ENCODE results near the gene FOXF1.

The FOXF1 gene

GRCh38 chr16:86505185-86505898 lies 5.0 kb upstream of the FOXF1 start:
- no peak for DNase-seq (ENCODE audit: low read depth)

- DNase-seq (ENCODE audit: low read depth), result no peak
Observed at GRCh38 chr16:86505899-86506864, 4.1 kb upstream of the FOXF1 start.

DNA sequence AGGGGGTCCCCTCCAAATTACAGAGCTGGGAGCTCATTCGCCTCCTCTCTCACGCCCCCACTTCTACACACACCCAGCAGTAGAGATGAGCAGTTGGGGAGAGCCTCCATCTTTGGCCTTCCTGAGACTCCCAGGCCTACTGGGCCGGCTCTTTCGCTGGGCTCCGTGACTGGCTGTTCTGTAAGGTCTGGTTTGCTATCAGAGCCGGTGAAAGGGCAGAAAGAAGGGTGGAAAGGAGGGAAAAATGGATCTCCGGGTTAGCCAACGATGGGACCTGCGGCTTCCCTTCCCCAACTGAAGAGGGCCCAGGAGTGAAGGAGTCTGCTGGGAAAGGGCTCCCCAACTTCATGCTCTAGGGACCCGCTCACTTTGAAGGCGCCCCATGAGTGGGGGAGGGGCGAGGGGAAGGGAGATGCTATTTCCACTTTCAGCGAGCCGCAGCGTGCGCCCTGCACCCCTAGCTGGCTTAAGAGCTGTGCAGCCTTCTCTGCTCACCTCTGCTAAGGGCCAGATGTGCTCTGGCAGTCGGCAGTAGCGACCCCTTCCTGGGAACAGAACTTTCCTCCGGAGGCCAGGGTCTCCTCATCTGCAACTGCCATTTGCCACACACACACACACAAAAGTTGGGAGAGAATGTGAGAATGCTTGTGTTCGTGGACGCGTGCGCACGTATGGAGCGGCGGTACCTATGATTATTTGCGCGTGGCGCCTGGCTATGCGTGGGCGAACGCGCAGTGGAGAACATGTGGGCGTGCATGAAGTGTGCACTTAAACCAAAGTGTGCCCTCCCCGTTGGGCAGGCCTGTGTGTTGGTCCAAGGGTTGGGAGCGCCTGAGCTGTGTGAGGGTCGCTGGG lies 2.9 kb upstream of the FOXF1 start:
- no peak for DNase-seq (ENCODE audit: low read depth)

DNA sequence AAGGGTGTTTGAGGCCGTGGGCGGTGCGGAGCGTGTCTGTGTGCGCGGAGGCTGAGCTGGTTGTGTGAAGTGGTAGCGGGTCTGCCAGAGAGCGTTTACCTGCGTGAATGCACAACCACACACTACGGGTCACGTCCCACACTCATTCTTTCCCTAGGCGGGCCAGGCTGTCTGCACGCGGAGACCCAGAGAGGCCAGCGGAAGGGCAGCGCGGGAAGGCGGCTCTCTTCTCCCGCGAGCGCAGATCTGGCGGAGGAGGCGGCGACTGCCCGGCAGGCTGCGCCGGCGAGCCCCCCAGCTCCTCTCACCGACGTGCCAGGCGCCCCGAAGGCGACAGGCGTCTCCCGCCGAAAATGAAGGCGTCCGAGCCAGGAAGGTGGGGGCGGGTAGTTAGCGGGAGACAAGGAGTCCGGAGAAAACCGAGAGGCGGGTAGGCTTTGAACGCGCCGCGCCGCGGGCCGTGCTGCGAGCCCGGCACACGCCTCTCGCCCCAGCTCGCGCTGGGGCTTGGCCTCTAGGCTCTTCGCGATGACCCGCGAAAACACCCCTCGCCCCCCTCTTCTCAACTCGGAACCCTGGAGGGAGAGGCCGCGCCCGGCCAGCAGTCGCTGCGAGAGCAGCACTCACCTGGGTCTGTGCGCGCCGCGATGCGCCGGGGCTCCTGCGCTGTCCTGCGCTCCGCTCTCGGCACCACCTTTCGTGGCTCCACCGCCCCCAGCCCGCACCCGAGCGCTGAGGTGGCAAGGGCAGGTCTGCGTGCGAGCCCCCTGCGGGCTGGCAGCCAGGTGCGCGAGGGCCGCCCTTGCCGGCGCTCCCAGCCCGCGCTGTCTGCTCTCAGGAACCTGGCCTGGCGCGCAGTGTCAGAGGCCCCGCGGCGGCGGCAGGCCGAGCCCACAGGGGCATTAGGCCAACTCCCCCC lies 2.0 kb upstream of the FOXF1 start:
- DNase-seq (ENCODE audit: low read depth), result peak; percentile 38

- DNase-seq (ENCODE audit: low read depth), result peak; percentile 90
Observed at GRCh38 chr16:86508947-86509758, 1.2 kb upstream of the FOXF1 start.

DNA sequence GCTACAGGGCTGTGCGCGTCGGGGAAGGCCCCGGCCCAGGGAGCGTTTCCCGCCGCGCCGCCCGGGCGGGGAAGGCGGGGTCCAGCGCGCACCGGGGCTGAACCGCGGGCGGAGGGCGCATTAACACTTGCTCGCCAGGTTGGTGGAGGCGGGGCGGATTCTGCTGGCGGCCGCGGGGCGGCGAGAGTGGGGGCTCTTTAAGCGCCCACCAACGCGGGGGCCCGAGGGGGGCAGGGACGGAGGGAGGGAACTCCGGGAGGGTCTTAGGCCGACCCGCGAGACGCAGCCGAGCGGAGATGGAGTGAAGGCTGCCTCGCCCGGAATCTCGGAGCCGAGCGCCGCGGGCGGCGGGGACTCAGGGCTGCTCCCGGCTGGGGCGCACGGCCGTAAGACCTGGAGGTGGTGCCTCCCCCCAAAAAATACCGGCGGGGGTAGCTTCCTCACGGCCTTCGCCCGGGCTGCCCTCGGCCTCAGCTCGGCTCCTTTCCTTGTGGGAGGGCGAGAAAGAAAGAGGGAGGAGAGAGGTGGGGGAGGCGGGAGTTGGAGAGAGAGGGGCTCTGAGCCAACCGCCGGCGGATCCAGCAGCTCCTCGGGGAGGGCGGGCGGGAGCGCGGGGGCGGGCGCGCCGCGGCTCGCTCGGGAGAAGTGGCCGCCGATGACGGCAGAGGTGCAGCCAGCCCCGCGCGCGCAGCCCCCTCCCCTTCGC lies 415 bp upstream of the FOXF1 start:
- DNase-seq (ENCODE audit: low read depth), result peak; percentile 97

DNA sequence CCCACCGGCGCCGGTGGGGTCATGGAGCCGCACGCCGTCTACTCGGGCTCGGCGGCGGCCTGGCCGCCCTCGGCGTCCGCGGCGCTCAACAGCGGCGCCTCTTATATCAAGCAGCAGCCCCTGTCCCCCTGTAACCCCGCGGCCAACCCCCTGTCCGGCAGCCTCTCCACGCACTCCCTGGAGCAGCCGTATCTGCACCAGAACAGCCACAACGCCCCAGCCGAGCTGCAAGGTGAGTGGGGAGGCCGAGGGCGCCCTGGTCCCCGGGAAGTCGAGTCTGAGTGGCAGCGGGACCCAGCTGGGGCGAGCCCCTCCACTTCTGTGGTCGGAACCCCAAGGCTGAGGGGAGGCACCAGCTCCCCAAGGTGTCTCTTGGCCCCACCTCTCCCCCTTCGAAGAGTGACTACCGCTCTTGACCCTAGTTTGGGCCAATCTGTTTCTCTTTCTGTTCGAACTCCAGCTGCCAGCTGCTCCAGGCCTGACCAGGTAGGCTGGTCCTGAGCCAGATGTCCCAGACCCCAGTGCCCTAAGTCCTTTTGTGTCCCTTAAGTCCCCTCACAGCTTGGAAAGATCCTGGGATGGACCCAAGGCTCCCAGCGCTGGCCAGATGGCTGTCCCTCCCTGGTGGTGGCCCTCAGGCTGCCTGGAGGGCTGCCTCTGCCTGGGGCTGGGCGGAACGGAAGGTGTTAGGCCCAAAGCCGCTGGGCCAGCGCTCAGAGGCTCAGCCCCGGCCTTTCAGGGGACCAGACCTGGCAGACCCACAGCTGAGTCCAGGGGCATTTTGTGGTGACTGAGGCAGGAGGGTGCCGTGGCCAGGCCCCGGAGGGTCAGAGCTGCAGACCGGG lies 1.2 kb downstream of the FOXF1 start:
- DNase-seq (ENCODE audit: low read depth), result no peak

GRCh38 chr16:86512301-86512859 lies 2.1 kb downstream of the FOXF1 start:
- peak; percentile 36 for DNase-seq (ENCODE audit: low read depth)

DNA sequence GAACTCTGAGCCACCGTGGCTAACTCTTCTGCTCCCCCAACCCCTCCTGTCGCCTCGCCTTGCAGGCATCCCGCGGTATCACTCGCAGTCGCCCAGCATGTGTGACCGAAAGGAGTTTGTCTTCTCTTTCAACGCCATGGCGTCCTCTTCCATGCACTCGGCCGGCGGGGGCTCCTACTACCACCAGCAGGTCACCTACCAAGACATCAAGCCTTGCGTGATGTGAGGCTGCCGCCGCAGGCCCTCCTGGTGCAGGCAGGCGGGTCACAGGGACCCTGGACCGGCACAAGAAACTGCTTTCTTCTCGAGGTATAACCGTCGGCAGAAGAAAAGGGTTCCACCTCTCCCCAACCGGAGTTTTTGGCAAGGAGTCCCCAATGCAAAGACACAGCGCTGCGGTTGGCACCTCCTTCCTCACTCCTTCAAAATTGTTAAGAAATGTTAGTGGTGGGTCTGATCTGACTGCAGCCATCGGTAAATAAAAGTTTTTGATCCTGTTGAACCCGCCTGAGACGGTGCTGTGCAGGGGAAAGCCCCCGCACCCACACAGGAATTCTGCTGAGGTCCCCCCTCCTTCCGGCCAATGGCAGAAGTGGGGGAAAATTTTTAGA lies 2.6 kb downstream of the FOXF1 start:
- DNase-seq (ENCODE audit: low read depth), result no peak

DNA sequence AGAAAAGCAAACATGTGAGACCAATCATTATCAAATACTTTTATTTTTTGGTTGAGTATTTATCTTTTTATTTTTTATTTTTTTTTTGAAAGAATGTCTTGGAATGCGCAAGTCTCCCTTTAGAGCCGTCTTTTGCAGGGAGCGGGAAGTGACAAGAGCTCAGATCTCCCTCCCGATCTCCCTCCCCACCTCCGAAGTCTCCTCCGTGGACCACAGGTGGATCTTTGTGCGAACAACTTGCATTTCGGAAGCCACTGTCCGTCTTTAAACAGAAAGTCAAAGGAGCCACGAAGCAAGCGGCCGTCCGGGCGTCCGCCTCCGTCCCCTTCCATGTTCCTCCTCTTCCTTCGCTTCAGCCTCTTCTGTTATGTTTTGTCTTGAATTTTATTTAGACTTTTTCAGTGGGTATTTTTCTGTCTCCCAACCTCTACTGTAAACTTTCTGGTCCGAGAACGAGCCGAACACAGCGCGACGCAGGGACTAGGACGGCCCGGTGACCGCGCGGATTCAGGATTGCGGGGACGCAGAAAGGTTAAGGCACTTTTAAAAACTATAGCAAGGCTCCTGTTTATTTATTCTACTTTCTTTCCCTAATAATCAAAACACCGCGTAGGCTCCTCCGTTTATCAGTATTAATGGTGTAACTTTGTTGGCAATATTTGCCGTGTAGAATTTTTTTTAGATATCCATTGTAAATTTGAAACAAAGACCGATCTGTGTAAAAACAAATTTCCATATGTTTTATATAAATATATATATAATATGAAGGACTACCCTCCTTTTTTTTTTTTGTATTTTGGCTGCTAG lies 3.3 kb downstream of the FOXF1 start:
- no peak for DNase-seq (ENCODE audit: low read depth)

DNA sequence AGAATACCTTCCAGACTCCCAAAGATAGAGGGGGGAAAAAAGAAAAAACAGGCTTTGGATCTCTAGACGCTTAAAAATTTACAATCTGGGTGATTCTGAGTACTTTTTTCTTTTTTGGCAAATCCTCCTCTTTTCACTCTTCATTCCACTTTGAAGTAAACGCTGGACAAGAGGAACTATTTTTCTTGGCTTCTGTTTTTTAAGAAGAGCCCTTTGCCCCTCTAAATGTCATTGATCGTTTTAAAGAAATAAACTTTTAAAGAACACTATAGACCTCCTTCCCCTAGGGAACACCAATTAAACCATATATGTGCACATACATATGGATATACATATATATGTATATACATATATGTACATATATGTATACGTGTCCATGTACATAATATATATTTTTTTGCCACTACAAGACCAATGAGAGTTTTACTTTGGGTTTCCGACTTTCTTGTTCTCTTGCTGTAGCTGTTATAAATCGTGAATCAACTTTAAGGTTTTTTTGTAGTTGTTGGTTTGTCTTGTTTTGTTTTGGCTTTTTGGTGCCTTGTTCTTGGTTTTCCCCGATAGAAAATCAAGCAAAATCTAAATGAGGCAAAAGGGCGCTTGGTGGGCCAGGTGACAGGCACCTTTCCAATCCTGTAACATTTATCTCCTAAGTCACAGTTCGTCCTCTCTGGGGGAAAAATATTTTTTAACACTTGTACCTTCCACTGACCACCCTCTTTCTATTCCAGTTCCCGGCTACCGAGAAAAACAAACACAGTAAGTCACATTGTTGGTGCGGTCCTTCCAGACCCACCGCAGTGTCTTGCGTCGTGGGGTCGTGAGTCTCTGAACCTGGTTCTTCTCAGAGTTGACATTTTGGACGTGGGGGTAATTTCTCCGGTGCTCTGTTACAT lies 4.4 kb downstream of the FOXF1 start:
- DNase-seq (ENCODE audit: low read depth), result no peak

- peak; percentile 22 for DNase-seq (ENCODE audit: low read depth)
Observed at GRCh38 chr16:86515413-86515776, 5.1 kb downstream of the FOXF1 start.

DNA sequence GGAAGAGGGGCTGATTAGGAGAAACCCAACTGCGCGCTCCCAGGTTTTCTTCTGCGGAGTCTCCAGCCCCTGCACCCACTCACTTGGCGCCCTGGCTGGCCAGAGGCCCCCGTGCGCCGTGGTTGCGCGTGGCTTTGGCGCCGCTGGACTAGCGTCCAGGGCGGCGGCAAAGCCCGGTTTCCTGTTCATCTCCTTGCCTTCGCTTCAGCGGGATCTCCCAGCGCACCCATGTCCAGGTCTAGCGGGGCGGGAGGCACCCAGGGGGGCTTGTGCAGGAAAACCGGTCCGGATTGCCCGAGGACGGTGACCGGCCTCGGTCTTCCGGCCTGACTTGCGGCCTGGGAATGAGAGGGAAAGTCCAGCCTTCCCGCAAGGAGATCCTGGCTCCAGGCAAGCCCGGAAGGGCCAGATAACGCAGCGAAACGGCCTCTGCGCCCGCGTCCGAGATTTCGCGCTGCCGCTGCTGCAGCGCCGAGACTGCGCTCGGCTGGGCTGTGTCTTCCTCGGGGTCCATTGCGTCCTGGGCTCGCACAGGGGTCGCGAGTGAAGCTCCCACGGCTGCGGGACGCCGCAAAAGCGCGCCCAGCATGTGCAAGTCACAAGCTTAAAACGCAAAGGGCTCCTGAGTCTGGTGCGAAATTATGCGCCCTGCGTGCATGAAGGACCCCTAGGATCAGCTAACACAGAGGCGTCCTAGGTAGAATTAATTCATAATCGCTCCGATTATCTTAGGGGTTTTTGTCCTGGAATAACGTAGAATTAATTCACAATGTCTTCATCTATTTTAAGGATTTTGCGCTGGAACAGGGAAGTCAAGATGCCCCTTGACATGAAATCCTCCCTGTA lies 5.7 kb downstream of the FOXF1 start:
- DNase-seq (ENCODE audit: low read depth), result peak; percentile 31

GRCh38 chr16:86516623-86517003 lies 6.3 kb downstream of the FOXF1 start:
- peak; percentile 61 for DNase-seq (ENCODE audit: low read depth)

DNA sequence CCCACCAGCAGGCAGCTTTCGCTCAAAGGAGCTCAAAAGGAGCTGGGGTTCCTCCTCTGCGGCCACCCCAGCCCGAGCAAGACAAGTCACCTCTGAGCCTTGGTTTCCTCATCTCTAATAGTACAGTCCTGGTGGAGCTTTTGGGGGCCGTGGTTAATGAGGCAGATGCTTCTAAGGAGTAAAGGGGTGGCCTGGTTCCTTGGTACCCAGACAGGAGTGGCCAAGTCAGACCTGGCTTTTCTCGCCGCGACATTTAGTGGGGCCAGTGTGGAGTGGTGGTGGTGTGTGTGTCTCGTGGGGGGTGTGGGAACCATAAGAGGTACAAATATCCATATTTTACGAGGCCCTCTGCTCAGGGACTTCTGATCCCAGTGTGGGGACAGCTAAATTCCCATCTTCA lies 6.7 kb downstream of the FOXF1 start:
- DNase-seq (ENCODE audit: low read depth), result no peak

Data from fibroblast of gingiva (primary cell).